ENCODE data around the gene CDCA4.

The CDCA4 gene

DNA sequence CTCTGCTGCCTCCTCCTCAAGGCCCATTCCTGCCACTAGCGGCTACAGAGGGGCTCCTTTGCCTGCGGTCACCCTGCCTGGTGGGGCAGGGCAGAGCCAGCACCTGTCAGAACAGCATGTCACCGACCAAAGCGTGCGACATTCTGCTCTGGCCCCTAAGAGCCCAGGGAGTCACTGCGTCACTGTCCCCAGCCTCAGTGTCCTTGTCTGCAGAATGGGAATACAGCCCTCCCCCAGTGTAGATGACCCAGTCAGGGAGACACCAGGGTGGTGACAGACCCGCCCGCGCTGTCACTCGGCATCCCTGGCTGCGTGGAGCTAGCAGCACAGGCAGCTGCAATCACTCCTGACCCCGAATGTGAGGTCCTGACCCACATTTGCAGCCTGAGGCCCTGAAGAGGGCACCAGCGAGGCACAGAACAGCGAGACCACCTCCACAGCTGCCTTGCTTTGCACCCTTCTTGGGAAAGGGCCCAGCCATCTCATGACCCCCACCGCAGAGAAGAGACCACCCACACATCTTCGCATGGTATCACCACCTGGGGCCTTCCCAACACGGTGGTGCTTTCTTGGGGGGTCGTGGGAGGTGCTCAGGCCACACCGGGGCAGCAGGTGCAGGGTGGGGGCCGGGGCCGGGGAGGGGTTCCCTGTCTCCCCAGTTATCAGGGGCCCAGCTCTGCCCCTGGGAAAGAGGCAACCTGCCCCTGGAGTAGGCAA is 45.2 kb downstream of the CDCA4 start:
- peak in 3 of 4 experiments; percentile 37 to 48 (median 39) for DNase-seq

DNA sequence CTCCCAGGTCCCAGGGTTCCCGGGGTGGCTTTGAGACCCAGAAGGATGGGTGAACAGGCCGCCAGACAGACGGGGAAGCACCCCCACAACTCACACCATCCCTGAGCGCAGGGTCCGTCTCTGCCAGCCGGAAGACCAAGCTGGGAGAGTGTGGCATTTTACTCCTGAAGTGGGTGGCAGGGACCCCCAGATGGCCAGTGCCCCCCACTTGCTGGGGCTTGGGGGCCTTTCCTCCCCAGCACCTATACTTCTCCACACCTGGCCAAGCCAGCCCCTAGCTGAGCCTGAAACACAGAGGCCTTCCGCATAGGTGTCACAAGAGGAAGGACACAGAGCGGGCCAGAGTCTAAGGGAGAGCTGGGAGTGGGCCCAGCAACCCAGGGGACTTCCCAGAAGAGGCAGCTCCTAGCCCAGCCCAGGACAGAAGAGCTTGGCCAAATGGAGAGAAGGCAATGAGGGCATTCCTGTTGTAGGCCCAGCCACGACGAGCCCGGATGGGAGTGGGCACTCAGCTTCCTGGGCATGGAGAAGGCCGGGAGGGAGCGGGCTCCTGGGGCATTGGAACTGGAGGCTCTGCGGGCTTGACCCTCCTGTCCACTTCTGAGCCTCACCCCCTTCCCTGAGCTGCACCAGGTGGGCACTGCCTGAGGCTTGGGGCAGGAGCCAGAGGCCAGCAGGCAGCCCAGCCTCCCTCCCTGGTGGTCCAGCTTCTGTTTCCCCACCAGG is 46.1 kb downstream of the CDCA4 start:
- no peak for DNase-seq

DNA sequence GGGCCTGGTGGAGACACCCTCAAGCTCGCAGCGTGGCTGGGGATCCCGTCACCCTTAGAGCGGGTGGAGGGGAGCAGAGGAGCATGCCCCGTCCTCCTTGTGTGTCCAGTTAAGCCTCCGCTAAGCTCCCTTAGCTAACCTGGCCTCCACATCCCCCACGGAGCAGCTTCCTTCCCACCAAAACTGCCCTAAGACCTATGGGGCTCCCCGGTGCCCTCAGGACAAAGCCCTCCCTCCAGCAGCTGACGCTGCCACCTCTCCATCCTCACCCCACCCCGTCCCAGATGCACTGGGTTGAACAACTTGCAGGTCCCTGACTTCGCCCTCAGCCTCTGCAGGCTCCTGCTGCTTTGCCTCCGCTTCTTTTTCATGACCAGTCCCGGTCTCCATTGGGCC is 46.7 kb downstream of the CDCA4 start:
- no peak for DNase-seq

DNA sequence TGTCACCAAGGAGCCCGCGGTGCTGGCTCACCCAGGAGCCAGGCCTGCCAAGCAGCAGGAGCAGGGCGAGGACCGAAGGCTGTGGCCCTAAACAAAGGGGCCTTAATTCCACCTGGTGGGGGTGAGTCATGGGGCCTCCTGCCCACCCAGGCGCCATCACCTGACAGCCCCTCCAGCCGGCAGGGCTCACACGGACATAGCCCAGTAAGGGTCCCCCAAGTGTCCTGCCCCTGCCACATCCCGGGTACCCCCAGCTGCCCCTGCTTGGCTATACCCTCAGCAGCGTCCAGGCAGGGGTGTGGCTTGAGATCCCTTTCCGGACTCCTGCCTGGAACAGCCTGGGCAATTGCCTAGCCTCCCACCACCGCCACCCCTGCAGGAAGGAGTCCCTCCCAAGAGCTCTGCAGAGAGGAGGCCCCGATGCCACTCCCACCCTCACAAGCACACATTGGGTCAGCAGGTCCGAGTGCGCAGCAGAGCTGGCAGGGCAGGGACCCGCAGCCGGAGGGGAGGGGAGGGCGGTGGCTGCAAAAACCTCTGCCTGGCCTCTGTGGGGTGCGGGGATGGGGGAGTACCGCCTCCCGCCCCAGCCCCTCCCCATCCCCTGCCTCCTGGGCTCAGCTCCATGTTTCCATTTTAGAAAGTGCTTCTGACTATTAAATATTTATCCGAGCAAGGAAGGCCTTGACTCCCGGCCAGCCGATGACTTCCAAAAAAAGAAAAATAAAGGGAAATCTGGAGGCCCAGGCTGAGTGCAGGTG is 47.3 kb downstream of the CDCA4 start:
- DNase-seq, result no peak

DNA sequence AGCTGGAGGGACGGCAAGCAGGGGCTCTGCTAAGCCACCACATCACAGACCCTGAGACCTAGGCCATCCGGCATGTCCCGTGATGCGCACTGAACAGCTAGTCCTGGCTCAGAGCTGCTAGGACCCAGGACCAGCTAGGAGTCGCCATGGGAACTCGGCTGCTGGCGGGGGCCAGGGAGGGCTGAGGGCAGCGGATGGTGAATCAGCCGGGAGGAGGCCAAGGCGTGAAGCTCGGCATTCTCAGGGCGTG is 47.8 kb downstream of the CDCA4 start:
- DNase-seq, result no peak

DNA sequence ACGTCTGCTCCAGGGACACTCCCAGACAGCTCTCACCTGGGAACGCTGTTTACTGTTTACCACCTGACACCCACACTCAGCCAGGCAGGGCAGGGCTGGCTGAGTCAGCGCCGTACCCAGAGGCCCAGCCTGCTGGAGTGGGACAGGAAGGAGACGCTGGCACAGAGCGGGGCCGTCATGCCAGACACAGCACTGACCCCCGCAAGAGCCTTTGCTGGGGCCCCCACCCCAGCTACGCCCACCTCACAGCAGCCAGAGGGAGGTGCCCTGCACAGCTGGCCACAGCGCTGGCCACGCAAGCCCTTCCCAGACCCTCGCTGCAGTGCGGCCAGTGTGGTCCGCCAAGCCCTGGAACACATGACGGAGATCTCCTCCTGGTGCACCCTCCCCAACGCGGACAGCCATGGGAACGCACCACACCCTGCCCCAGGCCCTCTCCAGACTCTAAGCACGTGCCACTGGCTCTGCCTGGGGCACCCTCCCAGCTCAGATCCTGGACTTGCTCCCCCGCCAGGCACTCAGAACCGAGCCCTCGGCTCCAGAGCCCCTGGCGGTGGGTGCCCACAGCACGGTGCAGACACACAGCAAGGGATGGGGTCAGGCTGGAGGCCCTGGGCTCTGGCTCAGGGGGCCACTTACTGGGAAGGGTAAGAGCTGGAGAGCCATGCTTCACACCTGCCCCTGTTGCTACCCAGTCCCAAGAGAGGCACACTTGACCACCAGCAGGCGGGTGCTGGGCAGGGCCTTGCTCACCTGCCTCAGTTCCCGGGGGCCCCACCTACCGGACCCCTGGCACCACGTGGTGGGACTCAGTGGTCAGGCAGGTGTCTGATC is 48.4 kb downstream of the CDCA4 start:
- DNase-seq, result no peak

DNA sequence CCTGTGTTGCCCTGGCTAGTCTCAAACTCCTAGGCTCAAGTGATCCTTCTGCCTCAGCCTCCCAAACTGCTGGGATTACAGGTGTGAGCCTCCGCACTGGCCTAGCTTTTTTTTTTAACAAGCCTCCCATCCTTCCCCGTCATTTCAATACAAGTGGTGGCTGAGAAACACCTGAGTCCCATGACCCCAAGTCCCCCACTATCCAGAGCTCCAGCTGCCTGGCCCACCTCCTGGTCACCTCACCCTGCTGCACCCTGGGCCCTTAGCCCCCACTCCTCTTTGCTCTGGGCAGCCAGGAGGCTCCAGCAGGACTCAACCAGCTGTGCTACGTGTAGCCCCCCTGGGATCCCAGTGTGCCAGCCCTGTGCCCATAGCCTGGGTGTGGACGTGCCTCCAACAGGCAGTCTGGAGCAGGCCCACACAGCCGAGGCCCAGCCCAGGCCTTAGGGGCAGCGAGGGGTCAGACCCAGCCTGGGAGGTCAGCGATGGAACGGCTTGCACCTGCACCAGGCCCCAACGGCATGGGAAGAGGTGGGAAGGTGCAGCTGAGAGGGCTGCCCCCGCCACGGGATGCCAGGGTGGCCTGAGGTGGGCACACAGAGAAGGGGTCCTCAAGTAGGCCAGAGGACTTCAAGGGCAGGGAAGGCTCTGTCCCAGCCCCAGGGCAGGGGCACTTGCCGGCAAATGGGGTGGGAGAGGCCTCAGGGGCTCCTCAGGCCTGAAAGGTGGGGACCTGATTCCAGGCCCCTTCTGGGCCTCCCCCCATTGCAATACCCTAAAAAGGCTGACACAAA is 49.2 kb downstream of the CDCA4 start:
- no peak for DNase-seq

DNA sequence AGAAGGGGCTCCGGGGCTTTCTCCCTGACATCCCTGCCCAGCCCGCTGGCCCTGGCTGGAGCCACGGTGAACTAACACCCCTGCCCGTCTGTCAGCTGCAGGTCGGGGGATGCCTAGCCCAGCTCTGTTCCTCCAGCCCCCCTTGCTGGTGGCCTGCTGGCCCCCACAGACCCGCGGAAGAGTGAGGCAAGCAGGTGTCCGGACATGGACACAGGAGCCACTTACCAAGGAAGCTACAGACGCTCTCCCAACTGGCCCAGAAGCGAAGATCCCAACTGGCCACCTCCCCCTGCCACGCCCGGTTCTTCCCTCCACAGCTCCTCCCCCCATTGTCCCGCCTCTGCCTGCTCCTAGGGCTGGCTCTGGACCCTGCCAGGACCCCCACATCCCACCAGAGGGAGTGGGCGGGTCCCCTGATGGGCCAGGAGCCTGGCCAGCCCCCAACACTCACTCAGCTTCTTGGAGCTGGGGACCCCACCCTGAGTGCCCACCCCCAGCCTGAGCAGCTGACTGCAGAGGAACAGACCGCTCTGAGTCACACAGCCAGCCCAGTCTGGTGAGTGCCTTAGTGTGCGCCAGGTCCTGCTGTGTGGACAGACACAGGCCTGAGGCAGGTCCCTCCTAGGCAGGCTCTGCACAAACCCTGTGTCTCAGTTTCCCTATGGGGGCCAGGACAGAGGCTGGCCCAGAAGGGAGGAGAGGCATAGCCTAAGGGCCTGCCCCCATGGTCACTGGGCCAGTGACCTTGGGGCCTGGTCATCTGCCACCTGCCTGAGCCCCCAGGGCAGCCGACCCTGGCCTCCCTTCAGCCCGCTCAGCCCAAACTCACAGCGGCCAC is 50.4 kb downstream of the CDCA4 start:
- DNase-seq, result peak in 3 of 4 experiments; percentile 41 to 49 (median 48)

DNA sequence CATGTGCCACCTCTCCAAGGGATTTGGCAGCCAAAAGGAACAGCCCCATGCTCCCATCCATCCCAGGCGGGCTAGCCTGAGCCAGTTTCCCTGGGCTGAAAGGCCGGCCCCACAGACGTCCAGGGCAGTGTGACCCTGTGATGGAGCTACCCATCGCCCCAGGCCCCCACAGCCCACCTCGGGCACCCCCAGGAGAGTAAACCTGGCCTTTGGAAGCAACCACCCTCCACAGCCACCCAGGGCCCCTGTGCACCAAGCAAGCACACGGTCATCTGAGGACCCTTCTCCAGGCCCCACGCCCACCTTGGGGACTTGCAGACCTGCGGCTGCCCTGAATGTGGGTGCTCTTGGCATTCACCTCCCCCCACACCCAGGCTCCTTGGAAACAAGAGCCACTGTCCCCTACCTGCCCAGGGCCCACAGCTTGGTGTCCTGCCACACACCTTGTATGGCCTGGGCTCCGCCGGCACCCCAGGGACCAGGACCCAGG is 51.1 kb downstream of the CDCA4 start:
- no peak for DNase-seq

DNA sequence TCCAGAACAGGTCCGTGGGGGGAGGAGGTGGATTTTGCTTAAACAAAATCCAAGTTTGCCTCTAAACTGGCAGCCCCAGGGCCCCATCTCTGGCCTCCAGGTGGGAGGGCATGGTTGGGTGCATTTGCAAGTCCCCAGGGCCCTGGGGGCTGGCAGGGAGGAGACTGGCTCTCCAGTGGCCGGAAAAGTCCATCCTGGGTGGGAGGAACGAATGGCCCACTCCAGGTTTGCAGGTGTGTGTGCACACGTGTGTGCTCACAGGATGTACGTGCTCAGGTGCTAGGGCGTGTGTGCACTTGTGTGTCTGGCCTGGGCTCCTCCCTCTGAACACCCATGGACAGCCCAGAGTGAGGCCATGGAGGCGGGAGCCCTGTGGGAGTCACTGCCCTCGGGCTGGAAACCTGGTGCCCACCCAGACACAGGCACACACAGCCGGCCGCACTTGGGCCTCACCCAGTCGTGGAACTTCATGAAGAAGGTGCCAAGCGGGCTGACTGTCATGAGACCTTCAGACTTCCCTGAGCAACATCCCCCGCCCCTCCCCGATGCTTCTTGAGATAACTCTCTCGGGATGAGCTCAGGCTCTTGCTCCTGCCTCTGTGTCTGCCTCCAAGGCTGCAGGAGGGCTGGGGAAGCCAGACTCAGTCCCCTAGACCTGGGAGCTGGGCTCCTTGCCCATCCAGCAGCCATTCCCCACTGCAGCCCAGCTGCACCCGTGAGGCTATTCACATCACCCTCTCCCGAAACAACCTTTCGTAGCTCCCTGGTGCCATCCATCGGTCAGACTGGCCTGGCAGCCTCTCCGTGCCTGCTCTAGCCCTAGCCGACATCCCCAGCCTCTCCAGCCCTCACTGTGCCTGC is 52.1 kb downstream of the CDCA4 start:
- no peak for DNase-seq

DNA sequence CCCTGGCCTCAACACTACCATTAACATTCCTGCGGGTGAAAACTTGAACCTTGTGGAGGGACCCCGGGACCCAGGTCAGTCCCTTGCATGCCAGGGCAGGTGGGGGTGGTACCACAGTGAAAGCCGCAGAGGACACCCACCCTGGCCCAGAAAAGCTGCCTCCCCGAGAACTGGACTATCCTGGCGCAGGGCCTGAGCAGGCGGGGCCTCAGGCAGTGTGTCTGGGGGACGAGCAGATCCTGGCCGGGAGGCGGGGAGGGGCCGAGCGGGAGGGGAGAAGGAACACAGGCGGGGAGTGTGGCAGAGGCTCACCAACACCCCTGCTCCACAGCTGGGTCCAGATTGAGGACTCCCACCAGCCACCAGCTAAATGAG is 52.7 kb downstream of the CDCA4 start:
- no peak for DNase-seq

DNA sequence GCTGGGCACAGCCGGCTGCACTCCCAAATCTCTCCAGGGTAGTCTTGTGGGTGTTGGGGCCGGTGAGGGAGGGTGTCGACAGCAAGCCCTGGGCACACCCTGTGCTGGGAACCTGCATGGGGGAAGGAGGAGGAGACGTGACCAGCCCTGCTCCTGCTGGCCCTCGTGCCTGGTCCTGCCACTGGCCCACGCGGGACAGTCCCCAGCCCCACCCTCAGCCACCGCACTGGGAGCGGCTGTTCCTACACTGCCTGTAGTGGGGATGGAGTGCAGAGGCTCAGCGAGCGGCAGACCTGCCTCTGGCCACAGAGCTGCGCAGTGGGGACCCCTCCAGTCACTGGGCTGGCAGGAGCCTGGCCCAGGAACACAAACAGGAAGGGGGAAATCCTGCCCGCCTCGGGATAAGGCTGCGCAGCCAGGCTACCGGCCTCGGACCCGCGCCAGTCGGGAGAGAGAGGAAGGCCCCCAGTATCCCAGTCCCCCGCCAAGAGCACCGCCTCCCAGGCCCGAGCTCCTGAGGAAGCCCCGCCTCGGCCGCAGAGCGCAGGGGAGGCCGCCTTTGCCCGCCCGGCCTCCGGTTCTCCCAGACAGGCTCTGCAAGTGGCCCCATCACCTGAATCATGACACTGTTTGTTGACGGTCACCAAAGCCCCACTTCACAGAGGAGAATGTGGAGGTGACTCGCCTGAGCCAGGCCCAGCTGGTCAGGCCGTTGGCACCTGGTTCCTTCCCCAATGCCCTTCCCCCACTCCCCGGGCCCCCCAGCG is 53.3 kb downstream of the CDCA4 start:
- peak in 2 of 4 experiments; percentile 5 to 28 for DNase-seq

DNA sequence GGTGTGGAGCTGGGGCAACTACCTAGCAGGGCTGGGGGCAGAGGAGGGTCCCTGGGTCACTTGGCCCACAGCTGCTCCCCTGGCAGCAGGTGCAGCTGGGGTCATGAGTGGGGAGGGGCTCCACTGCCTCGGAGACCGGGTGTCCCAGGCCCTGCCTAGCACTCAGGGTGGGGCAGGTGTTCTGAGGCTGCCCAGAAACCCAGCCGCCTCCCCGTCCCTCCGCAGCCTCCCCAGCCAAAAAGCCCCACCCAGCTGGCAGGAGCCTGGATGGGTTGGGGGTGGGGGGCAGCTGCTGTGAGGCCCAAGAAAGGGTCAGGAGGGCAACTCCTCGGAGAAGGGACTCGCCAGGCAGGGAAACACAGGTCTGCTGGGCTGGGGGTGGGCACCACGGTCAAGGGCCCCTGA is 53.9 kb downstream of the CDCA4 start:
- DNase-seq, result no peak

DNA sequence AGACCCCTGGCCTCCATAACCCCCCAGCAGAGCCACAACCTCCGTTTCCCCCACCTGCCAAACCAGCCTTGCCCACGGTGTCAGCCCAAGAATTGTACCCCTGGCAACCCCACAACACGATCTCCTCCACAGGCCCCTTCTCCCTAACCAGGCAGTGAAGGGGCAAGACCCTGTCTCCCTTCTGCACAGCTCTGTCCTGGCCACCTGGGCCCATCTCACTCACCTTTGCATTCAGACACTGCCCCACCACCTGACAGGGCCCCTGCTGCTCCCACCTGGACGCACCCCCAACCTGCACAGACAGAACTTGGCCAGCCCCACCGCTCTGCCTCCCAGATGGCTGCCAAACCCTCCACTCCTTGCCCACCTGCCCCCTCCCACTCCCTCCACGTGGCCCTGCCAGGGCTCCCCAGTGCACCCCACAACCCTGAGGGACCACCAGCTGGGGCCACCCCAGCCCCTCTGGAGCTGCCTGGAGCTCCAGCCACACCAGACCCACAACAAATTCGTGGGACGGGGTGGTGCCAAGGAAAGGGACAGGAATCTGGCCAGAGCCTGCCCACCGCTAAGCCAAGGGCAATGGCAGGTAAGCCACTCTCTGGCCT is 54.5 kb downstream of the CDCA4 start:
- no peak for DNase-seq

DNA sequence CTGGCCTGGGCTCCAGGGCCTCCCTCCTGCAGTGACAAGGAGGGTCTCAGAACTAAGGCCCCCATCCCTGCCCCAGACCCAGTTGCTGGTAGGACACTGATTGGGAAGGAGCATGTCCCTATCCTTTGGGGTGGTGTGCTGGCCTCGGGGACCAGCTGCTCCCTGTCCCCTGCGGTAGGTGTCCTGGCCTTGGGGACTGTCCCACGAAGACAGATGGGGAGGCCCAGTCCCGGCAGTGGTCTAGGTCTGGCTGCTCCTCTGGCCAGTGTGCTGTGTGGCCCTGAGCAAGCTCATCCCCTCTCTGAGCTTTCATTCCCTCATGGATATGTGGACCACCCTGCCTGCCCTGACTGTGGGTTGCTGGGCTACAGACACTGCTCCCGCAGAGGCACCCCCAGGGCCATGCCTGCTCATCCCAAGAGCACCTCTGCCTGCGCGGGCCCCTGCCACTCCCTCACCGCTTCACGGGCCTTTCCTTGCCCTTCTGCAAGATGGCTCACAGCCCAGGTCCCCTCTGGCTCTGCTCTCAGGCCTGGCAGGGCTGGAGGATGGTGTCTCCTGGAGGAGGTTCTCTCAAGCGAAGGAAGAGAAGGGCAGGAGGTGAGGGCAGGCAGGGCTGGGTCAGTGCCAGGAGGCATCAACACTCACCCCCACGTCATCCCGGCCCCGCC is 55.2 kb downstream of the CDCA4 start:
- no peak for DNase-seq

DNA sequence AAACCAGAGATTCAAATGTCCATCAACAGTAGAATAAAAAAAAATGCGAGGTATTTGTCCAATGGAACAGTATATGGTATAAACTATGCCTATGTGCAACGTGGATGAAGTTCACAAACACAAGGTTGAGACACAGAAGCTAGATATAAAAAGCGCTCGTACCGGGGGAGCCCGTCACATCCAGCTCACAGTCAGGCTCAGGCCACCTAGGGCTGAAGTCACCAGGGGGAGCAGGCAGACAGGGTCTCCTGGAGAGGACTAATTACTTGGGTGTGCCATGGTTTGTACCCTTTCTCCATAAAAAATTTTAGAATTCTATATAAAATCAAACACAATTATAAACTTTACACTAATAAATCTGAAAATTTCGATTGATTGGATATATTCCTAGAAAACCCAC is 56.3 kb downstream of the CDCA4 start:
- DNase-seq, result no peak

Data from suppressor macrophage (primary cell).